Stimulated activated CD8-positive, alpha-beta memory T cell treated with anti-CD3 and anti-CD28 coated beads, Interleukin-4, amount 100 ng/mL, for 48 hours (primary cell): ENCODE measurements around the gene RUSC1.

Experiments used
- DNase-seq: peaks from one replicate; pipeline ENCODE4 v3.0.0-alpha.2; 2020

RUSC1 gene

DNA sequence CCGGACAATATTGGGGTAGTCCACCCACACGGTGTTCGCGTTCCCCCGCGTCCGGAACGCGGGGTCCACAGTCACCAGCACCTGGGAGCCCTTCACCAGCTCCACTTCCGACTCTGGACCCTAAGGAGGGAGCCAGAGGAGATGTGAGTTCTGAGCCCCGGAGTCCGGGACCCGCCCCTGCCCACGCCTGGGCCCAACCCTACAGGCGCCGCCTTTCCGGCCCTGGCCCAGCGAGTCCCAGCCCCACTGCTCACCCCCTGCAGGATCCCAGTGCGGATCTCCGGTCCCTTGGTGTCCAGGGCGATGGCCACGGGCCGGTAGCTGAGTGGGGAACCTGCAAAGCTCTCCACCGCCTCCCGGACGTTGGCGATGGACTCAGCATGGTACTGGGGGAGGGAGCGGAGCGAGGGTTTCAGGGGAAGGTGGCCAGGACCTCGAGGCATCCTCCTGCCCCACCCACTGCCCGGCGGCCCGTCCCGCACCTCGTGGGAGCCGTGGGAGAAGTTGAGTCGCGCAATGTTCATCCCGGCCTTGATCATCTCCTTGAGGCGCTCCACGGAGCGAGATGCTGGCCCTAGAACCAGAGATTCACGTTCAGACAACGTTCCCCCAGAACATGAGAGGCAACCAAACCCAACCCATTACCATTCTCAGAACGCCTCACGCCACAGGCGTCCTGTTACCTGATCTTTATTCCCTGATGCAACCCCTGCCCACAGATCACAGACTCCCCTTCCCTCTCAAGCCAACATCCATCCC is 25.3 kb upstream of the RUSC1 start:
- no peak for DNase-seq

DNA sequence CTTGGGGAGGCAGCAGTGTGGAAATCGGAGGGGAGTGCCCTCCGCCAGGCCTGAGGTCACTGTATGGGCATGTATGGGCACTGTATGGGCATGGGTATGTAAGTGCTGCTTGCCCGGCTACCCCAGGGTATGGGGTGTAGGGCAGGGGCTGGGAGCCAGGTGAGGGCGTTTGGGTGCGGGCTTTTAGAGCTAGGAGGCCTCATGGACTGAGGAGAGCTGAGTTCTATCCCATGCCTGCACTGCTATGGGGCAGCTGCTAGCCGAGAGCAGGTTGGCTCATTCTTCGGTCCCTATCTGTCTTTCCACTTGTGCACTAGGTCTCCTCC is 24.8 kb upstream of the RUSC1 start:
- DNase-seq = no peak

DNA sequence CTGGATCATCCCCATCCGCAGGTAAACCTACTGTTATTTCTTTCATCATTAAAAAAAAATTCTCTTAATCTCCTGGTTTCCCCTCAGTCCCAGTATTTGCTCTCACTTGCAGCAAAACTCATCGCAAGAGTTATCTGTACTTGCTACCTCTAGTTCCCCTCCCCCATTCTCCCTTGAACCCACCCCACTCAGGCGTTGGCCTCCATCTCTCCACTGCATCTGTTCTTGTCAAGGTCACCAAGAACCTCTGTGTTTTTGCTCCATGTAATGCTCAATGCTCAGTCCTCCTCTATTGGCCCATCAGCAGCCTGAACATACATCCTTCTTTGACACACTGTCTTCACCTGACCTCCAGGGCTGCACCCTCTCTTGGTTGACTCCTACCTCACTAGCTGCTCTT is 24.0 kb upstream of the RUSC1 start:
- no peak for DNase-seq

DNA sequence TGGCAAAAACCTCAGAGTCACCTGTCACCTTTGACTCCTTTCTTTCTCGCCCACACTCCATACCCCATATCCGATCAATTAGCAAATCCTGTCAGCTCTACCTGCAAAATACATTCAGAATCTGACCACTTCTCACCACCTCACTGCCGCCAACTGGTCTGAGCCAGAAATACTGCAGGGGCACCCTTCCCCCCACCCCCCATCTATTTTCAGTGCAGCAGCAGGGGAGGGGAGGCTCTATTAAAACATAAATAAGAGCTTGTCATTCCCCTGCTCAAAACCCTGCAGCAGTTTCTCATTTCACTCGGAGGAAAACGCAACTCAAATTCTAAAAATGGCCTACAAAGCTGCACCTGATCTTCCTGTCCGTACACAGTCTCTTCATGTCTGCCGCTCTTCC is 23.3 kb upstream of the RUSC1 start:
- no peak for DNase-seq

DNA sequence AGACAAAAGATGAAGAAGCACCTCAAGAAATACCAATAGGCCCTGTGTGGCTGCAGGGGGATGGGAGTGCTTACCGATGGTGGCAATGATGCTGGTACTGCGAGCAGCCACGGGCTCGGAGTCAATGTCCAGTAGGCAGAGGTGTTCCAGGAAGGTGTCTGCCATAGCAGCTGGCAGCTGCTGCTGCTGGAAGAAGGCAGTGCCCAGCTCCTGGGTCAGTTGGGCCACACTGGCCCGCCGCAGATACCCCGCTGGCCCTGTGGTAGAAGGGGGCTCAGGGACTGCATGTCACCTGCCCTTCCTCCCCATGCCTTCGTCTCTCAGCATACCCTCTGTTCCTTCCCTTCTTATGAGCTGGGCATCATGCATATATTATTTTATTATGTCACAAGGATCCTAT is 20.7 kb upstream of the RUSC1 start:
- DNase-seq = no peak

DNA sequence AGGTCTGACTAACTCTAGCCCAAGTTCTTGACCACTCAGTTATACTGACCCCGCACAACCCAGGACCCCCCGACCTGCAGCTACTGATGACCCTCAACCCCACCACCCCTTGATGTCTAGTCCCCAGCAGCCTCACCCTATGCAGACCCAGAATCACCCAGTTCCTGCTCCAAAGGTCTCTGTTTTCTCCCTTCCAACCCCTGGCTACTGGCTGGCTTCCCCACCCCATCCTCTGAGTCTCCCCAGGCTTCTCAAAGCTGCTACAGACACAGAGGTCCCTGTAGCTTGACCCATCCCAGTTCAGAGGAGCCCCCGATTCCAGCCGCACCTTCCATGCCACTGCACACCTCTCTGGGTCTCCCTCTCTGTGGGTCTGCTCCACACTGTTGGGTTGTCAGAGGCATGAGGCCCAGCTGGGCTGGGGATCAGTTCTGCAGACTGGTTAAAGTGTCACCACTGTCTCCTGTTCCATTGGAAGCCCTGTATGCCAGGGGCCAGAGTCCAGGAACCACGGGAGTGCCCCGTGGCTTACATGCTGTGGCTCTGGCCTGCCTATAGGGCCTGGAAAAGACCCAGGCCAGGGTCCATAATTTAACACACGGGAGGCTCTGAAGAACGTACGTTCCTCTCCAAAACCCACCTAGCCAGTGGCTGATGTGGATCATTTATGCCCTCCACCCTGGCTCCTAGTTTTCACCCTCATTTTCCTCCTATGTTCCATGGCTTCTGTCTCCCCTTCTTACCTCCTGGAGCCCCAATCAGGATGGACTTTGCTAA is 20.0 kb upstream of the RUSC1 start:
- no peak for DNase-seq

DNA sequence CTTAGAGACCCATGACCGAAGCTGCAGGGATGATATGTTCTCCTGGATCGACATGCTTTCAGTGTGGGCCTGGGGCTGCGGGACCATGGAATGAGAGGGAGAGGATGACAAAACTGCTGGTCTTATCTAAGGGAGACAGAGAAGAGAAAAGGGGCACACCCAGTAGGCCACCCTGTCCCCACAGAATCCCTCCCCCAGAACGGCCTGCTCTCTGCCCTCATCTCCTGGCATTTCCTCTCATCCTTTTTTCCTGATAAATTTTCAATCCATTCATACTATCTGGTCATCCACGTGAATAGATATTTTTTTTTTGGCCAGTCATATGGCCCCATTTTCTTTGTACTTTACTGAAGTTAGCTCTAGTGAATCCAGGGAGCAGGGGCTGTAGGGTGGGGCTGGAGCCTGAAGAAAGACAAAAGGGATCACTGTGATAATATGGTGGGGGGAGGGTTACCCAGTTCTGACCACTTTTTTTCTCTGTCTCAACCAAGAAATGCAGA is 19.3 kb upstream of the RUSC1 start, which contains the start of gene PKLR:
TSS of gene PKLR (minus strand) at position 97 of the 500 bp plus-strand sequence. CDS start at position 54, 43 bp downstream.
- no peak for DNase-seq

DNA sequence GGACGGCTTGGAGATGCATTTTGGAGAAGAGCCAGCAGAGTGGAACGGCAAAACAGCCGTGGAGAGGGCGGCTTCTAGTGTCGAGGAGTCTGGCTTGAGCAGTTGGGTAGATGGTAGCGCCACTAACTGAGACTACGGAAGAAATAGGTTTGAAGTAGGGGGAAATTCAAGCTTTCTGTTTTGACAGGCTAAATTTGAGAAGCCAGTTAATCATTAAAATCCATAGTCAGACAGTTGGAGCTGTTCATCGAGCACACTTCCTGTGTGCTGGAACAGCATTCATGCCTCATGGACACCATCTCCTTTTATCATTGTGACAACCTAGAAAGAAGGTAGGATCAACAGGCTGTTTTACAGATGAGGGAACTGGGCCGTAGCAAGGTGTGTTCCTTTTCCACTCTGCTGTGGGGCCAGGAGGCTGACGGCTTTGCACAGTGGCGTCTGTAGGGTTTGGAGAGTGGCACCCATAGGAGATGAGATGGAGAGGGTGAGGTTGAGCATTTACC is 16.1 kb upstream of the RUSC1 start:
- DNase-seq = no peak

DNA sequence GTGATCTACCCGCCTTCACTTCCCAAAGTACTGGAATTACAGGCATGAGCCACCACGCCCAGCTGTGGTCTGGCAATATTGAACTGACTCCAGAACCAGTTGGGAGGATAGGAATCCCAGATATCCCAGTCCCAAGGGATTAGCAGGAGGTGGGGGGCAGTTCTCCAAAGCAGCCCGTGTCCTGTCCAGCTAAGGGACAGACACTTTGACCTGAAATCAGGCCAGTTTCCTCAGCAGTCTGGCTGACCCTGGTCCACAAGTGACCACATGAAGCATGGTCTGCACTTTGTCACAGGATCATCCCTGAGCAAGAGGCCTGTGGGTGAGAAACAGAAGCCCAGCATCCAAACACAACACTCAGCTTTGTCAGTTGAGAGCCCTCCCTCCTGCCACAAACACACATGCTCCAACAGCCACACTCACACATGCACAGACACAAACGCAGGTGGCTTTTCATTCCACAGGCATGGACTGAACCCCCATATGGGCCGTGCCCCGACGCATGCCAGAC is 14.8 kb upstream of the RUSC1 start:
- DNase-seq = no peak

DNA sequence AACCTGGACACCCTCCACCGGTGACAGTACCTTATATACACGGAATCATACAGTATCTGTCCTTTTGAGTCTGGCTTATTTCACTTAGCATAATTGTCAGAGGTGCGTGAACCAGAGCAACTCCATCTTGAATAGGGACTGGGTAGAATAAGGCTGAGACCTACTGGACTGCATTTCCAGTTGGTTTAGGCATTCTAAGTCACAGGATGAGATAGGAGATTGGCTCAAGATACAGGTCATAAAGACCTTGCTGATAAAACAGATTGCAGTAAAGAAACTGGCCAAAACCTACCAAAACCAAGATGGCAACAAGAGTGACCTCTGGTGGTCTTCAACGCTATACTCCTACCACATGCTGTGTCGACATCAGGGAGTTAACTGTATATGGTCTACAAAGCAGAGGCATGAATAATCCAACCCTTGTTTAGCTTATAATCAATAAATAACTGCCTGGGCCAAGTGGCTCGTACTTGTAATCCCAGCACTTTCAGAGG is 13.4 kb upstream of the RUSC1 start:
- DNase-seq = no peak

DNA sequence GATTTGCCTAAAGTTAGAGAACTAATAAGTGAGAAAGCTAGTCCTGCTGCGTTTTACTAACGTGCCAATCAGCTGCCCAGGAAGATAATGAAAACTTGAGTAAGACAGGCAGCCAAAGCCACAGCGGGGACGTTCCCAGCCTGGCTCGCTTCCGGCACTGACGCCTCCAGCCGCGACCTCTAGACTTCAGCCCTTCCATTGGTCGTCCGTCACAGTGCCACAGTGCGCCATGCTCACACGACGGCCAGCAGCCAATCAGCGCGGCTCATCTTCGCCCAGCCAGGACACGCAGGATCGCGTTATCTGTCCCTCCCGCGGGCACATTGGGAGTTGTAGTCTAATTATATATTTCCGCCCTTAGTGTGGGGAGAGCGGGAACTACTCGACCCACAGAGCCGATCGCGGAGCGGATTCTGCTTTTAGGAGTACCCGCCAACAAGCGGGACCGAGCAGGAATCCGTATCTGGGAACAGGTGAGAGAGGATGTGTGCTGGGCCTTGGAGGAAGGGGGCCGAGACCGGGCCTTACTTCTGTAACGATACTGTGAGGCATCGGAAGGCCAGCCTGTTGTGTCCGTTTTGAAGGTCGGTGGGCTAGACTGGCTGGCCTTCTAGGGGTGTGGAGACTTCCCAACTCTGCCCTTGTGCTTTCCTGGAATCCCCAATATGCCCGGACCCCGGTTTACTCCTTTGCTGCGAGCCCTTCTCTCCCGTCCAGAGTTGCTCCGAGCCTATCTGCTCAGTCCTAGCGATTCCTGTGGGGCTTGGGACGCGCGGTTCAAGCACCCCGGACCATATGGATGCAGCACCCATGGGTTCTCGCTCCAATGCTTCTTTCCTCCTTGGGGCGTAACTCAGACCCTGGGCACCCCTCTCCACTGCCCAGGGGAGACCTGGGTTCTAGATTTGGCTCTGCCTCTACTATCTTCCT is 11.9 kb upstream of the RUSC1 start, which contains the start of gene FDPS:
TSS of gene FDPS (plus strand) at position 374 of the 930 bp plus-strand sequence. CDS start 924 bp downstream, outside the sequence.
- DNase-seq = peak; percentile 96

DNA sequence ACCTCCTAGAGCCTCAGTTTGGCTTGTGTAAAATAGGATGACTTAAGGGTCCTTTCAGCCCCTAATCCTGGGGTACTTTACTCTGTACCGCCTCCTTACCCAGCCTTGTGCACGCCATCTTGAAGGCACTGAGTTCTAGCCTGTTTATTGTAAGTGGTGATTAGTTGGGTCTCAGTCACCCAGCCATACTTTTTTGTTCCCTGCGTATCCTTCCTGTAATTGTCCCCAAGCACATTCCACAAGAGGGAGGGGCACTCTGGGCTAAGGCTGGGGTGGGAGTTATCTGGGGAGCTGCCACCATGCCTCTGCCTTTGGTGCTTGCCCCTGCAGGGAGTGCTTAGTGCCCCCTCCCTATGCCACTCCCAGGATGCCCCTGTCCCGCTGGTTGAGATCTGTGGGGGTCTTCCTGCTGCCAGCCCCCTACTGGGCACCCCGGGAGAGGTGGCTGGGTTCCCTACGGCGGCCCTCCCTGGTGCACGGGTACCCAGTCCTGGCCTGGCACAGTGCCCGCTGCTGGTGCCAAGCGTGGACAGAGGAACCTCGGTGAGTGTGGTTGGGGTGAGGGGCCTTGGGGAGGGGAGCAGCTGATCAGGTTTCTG is 11.2 kb upstream of the RUSC1 start:
- no peak for DNase-seq

DNA sequence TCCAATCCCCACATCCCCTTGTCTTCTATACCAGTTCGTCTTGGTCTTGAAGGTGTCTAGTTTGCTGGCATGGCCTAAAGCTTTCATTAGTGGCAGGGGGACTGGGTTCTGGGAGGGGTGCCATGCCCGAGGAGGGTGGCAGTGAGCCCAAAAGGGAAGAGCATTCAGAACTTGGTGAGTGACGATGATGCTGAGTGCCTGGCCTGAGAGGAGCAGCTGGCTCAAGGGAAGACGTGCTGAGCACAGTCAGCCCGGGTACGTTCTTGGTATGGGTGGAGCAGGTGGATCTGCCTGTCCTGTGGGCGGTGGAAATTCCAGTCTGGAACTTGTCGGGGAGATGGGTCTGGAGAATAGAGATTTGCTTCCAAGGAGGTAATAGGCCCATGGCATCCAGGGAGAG is 7.4 kb upstream of the RUSC1 start:
- no peak for DNase-seq

DNA sequence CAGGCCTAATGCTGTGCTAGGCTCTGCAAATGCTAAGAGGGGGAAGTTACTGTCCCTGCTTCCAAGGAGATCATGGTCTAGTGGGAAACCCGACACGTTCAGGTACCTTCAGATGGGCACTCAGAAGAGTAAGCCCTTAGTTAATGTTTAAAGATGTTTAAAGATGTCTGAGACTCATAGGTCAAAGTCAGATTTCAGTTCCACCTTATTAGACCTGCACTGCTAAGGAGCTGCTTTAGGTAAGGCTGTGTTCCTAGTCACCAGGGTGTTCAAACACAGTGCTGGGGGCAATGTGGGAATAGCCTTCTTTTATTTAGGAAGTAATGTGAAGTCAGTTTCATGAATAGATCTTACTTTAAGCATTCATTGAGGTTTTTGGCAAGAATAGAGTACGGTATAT is 3.8 kb upstream of the RUSC1 start:
- DNase-seq = no peak

DNA sequence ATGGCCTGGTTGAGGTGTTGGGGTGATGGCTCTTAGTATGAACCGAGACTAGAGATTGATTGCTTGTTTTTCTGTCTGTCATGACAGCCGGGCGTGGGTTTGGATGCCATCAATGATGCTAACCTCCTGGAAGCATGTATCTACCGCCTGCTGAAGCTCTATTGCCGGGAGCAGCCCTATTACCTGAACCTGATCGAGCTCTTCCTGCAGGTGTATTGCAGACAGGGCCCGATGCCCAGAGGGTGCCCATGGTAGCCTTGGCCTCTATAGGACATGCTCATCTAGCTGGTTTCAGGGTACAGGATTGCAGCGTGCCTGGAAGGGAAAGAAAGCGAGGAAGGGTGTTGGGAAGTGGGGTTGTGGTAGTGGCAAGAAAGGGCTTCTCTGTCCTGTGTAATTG is 2.6 kb upstream of the RUSC1 start:
- DNase-seq = no peak

DNA sequence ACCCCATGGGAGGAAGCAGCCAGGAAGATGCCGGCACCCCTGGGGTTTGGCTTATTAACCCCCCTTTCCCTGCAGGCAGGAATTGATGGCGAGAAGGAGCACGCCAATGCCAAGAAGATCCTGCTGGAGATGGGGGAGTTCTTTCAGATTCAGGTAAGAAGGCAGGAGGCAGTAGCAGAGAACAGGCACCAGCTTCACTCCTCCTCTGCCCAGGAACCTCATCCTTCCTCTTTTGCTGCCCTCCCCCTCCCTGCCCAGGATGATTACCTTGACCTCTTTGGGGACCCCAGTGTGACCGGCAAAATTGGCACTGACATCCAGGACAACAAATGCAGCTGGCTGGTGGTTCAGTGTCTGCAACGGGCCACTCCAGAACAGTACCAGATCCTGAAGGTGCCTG is 1.2 kb upstream of the RUSC1 start:
- no peak for DNase-seq

DNA sequence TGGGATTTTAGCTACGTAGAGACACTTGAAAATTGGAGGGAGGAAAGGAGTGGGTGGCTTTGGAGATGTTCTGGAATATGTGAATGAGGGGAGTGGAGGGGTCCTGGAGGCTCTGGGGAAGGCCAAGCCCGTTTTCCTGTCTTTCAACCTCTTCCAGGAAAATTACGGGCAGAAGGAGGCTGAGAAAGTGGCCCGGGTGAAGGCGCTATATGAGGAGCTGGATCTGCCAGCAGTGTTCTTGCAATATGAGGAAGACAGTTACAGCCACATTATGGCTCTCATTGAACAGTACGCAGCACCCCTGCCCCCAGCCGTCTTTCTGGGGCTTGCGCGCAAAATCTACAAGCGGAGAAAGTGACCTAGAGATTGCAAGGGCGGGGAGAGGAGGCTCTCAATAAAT is 442 bp upstream of the RUSC1 start:
- DNase-seq = no peak

DNA sequence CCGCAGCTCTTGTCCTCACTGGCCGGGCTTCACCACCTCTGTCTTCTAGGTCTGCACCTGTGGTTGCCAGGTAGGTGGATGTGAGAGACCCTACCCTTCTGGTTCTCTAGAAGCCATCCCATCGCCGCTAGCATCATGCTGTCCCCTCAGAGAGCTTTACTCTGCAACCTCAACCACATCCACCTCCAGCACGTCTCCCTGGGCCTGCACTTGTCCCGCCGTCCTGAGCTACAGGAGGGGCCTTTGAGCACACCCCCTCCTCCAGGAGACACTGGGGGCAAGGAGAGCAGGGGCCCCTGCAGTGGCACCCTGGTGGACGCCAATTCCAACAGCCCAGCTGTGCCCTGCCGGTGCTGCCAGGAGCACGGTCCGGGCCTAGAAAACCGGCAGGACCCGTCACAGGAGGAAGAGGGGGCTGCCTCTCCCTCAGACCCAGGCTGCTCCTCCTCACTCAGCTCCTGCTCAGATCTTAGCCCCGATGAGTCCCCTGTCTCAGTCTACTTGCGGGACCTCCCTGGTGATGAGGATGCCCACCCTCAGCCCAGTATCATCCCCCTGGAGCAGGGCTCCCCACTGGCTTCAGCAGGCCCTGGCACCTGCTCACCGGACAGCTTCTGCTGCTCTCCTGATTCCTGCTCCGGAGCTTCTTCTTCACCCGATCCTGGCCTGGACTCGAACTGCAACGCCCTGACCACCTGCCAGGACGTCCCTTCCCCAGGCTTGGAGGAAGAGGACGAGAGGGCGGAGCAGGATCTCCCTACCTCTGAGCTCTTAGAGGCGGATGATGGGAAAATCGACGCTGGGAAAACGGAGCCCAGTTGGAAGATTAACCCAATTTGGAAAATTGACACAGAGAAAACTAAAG is 1.2 kb downstream of the RUSC1 start:
- no peak for DNase-seq

DNA sequence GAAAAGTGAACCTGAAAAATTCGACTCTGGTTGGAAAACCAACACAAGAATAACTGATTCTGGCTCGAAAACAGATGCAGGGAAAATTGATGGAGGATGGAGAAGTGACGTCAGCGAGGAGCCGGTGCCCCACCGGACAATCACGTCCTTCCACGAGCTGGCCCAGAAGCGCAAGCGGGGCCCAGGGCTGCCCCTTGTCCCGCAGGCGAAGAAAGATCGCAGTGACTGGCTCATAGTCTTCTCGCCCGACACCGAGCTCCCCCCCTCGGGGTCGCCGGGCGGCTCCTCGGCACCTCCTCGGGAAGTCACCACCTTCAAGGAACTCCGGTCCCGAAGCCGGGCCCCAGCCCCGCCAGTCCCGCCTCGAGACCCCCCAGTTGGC is 1.9 kb downstream of the RUSC1 start:
- peak; percentile 47 for DNase-seq

DNA sequence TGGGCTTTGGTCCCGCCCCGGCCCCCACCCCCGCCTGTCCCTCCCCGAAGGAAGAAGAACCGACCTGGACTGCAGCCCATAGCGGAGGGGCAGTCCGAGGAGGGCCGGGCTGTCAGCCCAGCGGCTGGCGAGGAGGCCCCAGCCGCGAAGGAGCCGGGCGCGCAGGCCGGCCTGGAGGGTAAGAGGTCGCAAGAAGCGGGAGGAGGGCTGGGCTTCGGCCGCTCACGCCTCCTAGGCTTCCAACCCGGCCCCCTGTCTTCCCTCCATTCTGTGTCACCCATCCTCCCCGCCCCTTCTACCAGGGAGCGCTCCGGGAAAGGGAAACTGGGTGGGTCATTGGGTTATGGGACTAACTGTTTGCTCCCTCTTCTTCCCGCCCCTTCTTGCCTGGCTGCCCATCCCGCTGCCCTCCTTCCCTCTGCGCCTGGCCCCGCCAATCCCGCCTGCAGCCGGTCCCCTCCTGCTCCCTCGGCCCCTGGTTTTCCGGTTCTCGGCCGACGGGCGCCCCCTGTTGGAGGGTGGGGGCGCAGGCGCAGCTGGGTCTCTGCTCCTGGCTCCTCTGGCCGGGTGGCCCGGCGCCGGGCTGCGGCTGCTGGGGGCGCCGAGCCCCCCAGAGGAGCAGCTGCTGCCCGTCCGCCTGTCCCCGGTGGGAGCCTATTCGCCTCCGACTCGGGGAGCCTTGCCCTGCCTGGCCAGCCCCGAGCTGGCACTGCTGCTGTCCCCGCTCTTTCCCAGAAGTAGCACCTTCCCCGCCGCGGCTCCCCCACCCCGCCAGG is 2.4 kb downstream of the RUSC1 start:
- DNase-seq = peak; percentile 93
